ENCODE measurements around the gene PLLP. TPM values are rescaled to one million over a fixed set of nuclear protein-coding genes. Genes with fewer than 3 reads are reported as not detected.

PLLP gene
- total RNA-seq, 2 donors from 2014 or later: 0.67 TPM; not detected in 1

DNA sequence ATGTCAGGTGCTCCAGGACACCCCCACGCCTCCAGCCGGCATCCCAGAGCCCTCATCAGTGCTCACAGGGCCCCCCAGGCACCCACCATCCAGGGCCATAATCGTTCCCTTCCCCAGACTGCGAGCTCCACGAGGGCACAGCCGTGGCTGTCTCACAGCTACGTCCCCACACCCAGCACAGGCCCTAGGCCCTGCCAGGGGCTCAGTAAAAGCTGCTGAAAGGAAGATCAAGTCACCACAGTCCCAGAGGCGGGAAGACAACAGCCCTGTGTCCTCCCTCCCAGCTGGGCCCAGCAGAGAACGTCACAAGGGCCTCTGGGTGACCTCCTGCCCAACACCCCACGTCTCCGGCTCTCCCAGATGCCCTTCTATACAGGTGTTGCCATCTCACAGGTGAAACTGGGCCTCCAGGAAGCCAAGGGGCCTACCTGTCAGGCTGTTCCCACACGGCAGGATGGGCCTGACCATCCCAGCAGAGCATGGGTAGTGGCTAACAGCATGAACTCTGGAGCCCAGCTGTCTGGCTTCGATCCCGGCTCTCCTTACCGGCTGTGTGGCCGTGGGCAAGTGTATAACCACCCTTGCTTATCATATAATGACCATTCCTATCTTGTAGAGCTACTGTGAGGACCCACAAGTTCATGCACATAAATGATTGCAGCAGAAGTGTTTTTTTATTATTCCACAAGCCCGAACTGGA is 21.5 kb downstream of the PLLP start:
- ATAC-seq (no peak), DNase-seq (ENCODE audit: low spot score) (no peak)
- Mint-ChIP-seq H3K9me3 (no peaks in the 10 kb centered on the region), H3K27ac (peak overlapping the region in 1 of 2 donors; percentile 63), H3K4me1 (ENCODE audit: low read depth in 2 of 2) (peaks cover 0 to 6% of the 10 kb centered on the region in 2 donors), H3K27me3 (no peaks in the 10 kb centered on the region), H3K36me3 (no peaks in the 10 kb centered on the region), H3K4me3 (no peak overlapping the region)

DNA sequence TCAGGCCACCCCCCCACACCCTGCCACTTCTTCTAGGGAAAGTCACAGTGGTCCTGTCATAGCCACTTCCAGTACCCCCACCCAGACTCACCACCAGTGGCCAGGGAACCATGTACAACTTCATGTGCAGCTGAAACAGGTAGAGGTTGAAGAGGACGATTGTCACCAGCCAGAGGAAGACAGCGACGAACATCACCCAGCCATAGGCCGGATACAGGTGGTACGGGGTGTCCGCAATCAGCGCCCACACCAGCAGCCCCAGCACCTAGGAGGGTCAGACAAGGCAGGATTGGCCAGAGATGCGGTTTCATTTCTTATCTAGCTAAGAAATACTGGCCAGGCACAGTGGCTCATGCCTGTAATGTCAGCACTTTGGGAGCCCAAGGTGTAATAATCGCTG is 22.7 kb downstream of the PLLP start:
- Mint-ChIP-seq H3K27me3 (no peaks in the 10 kb centered on the region), H3K36me3 (no peaks in the 10 kb centered on the region), H3K9me3 (no peaks in the 10 kb centered on the region), H3K27ac (no peak overlapping the region), H3K4me3 (no peak overlapping the region), H3K4me1 (ENCODE audit: low read depth in 2 of 2) (peaks cover 0 to 6% of the 10 kb centered on the region in 2 donors)
- DNase-seq (ENCODE audit: low spot score): no peak
- no peak for ATAC-seq

- H3K9me3 Mint-ChIP-seq: no peaks in the 10 kb centered on the region
- peak overlapping the region; percentile 69 to 83 for H3K27ac Mint-ChIP-seq
- no peaks in the 10 kb centered on the region for H3K27me3 Mint-ChIP-seq
- peak; percentile 39 to 63 for ATAC-seq
- H3K36me3 Mint-ChIP-seq: no peaks in the 10 kb centered on the region
- H3K4me3 Mint-ChIP-seq: peak overlapping the region; percentile 47
- DNase-seq (ENCODE audit: low spot score): no peak
- peaks cover 0 to 8% of the 10 kb centered on the region in 2 donors for H3K4me1 Mint-ChIP-seq (ENCODE audit: low read depth in 2 of 2)
These were observed 24.1 kb downstream of the PLLP start for GRCh38 chr16:57260294-57260929.

GRCh38 chr16:57258910-57259475 is 25.5 kb downstream of the PLLP start:
- ATAC-seq (no peak), DNase-seq (ENCODE audit: low spot score) (no peak)
- no peaks in the 10 kb centered on the region for H3K27me3 Mint-ChIP-seq
- H3K36me3 Mint-ChIP-seq: no peaks in the 10 kb centered on the region
- peaks cover 0 to 8% of the 10 kb centered on the region in 2 donors for H3K4me1 Mint-ChIP-seq (ENCODE audit: low read depth in 2 of 2)
- H3K27ac Mint-ChIP-seq: no peak overlapping the region
- H3K4me3 Mint-ChIP-seq: no peak overlapping the region
- no peaks in the 10 kb centered on the region for H3K9me3 Mint-ChIP-seq

DNA sequence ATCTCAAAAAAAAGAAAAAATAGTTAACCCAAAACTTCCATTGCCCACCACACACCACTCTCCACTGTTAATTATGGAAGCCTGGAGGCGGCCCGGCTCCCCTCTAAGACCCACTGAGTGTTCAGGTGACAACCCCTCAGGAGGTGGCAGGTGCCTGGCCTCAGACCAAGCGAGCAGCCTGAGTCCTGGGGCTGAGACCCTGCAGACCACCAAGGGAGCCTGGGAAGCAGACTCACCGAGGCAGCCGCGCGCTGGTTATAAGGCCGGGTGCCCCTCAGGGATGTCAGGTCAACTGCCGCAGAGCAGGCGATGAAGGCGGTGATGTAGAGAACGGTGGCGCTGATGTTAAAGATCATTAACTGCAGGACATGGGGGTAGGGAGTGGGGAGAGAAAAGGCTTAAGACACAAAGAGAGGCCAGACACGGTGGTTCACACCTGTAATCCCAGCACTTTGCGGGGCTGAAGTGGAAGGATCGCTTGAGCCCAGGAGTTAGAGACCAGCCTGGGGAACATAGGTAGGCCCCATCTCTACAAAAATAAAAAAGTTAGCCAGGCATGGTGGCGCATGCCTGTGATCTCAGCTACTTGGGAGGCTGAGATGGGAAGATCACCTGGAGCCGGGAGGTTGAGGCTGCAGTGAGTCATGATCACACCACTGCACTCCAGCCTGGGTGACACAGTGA is 26.1 kb downstream of the PLLP start:
- Mint-ChIP-seq H3K4me3 (no peak overlapping the region), H3K9me3 (no peaks in the 10 kb centered on the region), H3K4me1 (ENCODE audit: low read depth in 2 of 2) (peaks cover 0 to 8% of the 10 kb centered on the region in 2 donors), H3K27ac (peak overlapping the region in 1 of 2 donors; percentile 67), H3K36me3 (no peaks in the 10 kb centered on the region), H3K27me3 (no peaks in the 10 kb centered on the region)
- DNase-seq (ENCODE audit: low spot score): no peak
- no peak for ATAC-seq

- Mint-ChIP-seq H3K4me1 (ENCODE audit: low read depth in 2 of 2) (peaks cover 0 to 6% of the 10 kb centered on the region in 2 donors), H3K27ac (no peak overlapping the region), H3K36me3 (peaks cover under 1% of the 10 kb centered on the region), H3K4me3 (no peak overlapping the region), H3K9me3 (no peaks in the 10 kb centered on the region), H3K27me3 (no peaks in the 10 kb centered on the region)
- DNase-seq (ENCODE audit: low spot score): no peak
- ATAC-seq: no peak
These were observed 26.9 kb downstream of the PLLP start for GRCh38 chr16:57257455-57258070.

DNA sequence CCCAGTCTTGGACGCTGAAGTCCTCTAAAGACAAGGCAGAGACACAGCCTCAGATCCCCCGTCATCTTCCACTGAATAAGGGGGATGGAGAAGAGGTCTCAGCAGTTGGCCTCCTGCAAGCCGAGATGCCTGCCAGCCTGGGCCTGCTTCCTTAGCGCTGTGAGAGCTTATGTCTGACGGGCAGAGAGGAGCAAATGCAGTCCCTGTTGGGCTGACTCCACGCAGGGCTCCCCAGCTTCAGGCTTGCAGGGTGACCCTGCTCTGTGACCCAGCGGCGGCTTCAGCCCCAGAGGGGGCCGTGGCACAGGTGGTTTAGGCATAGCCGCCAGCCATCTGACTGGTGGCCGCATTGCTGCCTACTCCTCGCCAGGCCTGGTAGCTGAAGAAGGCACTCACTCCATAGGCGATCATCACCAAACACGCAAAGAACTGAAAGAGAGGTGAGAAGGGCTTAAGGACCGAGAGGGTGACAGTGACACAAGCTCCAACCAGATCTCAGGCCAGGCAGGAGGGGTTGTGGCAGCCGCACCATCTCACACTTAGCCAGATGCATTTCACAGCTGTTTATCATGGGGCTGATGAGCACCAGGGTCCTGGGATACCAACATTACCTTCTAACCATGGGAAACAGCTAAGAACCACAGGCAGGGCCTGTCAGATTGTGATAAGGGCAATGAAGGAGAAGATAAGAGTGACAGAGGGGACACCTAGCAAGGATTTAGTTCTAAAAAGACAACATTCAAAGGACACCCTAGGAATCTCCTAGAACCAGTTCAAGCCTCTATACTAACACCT is 27.7 kb downstream of the PLLP start:
- no peak for ATAC-seq
- DNase-seq (ENCODE audit: low spot score): no peak
- Mint-ChIP-seq H3K27ac (no peak overlapping the region), H3K9me3 (no peaks in the 10 kb centered on the region), H3K4me1 (ENCODE audit: low read depth in 2 of 2) (peaks cover 0 to 6% of the 10 kb centered on the region in 2 donors), H3K27me3 (no peaks in the 10 kb centered on the region), H3K36me3 (peaks cover 7% of the 10 kb centered on the region), H3K4me3 (no peak overlapping the region)

DNA sequence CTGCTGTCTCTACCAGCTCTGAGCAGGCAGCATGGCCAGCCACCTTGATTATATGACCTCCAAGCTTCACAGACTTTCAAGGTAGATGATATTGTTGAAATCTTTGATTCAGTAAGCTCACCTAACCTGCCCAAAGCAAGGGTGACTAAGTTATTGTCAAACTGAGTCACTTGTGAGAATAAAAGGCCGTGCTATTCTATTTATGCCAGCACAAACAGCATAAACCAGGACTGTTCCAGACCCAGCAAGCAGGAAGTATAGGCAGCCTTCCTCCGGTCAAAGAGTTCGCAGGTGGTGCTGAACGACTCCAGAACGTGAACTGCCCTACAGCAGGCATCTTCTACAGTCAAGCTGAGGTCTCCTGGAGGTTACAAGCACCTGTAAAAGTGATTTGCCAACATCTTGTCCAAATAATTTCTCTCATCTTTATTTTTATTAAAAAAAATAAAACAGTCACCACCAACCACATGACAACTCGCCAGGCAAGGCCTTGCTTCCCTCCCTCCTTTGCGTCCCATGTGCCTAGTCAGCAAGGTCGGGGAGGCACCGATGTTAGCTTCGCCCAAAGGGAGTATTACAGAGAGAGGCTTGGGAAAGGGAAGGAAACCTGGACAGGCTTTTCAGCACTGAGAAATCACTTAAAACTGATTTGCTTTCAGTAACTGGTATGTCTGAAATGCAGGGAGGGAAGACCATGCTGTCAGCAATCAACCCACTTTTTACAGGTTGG is 28.6 kb downstream of the PLLP start:
- H3K27ac Mint-ChIP-seq: no peak overlapping the region
- H3K9me3 Mint-ChIP-seq: no peaks in the 10 kb centered on the region
- no peak for DNase-seq (ENCODE audit: low spot score)
- H3K36me3 Mint-ChIP-seq: peaks cover 7% of the 10 kb centered on the region
- no peak overlapping the region for H3K4me3 Mint-ChIP-seq
- peaks cover 0 to 6% of the 10 kb centered on the region in 2 donors for H3K4me1 Mint-ChIP-seq (ENCODE audit: low read depth in 2 of 2)
- no peak for ATAC-seq
- H3K27me3 Mint-ChIP-seq: no peaks in the 10 kb centered on the region

- ATAC-seq (no peak), DNase-seq (ENCODE audit: low spot score) (no peak)
- Mint-ChIP-seq H3K4me3 (no peak overlapping the region), H3K36me3 (peaks cover 14% of the 10 kb centered on the region), H3K4me1 (ENCODE audit: low read depth in 2 of 2) (peaks cover 0 to 2% of the 10 kb centered on the region in 2 donors), H3K27ac (no peak overlapping the region), H3K27me3 (no peaks in the 10 kb centered on the region), H3K9me3 (no peaks in the 10 kb centered on the region)
These were observed 31.0 kb downstream of the PLLP start for GRCh38 chr16:57253466-57253865.

- DNase-seq (ENCODE audit: low spot score) (no peak), ATAC-seq (no peak)
- H3K4me1 Mint-ChIP-seq (ENCODE audit: low read depth in 2 of 2): peaks cover 0 to 2% of the 10 kb centered on the region in 2 donors
- H3K9me3 Mint-ChIP-seq: no peaks in the 10 kb centered on the region
- peaks cover 14% of the 10 kb centered on the region for H3K36me3 Mint-ChIP-seq
- no peak overlapping the region for H3K27ac Mint-ChIP-seq
- H3K4me3 Mint-ChIP-seq: no peak overlapping the region
- H3K27me3 Mint-ChIP-seq: no peaks in the 10 kb centered on the region
These were observed 32.2 kb downstream of the PLLP start for GRCh38 chr16:57252148-57252721.

DNA sequence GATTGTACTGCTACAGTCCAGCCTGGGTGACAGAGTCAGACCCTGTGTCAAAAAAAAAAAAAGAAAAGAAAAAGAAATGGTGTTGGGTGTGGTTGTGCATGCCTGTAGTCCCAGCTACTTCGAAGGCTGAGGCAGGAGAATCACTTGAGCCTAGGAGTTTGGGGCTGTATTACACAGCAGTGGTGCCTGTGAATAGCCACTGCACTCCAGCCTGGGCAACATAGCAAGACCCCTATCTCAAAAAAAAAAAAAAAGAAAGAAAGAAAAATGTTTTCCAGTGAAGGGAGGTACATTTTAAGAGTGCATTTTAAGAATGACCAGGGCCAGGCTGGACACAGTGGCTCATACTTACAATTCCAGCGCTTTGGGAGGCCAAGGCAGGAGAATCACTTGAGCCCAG is 33.1 kb downstream of the PLLP start:
- Mint-ChIP-seq H3K9me3 (no peaks in the 10 kb centered on the region), H3K27ac (no peak overlapping the region), H3K4me3 (no peak overlapping the region), H3K27me3 (no peaks in the 10 kb centered on the region), H3K4me1 (ENCODE audit: low read depth in 2 of 2) (peaks cover 0 to 2% of the 10 kb centered on the region in 2 donors), H3K36me3 (peaks cover 14% of the 10 kb centered on the region)
- ATAC-seq (no peak), DNase-seq (ENCODE audit: low spot score) (no peak)

DNA sequence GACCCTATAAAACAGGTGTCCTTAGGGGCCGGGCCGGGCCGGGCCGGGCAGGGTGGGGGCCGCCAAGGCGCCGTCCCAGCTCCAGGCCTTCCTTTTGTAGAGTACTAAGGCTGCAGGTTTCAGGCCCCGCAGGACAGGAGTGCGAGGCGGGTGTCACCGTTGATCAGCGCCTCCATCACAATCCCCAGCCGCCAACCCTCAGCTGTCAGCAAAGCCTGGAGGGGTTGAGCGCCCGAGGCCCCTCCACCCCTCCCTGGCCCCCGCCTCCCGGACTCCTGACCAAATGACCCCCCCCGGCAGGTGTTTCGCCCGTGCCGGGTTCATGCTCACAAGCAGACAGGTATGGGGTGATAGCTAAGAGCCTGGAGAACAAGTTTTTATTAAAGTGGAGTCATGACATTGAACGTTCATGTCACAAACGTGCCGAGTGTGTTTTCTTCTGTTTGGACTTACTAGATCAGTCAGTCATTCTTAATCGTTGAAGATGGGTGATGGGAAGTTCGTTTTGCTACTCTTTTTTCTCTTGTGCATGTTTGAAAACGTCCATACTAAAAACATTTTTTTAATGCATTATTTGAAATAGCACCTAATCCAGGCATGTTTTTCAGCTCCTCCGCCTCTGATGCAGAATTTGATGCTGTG is 38.9 kb downstream of the PLLP start:
- peak overlapping the region; percentile 94 for H3K4me3 Mint-ChIP-seq
- H3K4me1 Mint-ChIP-seq (ENCODE audit: low read depth in 2 of 2): peaks cover 29 to 30% of the 10 kb centered on the region in 2 donors
- H3K9me3 Mint-ChIP-seq: no peaks in the 10 kb centered on the region
- peaks cover 11% of the 10 kb centered on the region for H3K36me3 Mint-ChIP-seq
- H3K27ac Mint-ChIP-seq: peak overlapping the region; percentile 82 to 90
- peak; percentile 43 to 47 for ATAC-seq
- no peak for DNase-seq (ENCODE audit: low spot score)
- no peaks in the 10 kb centered on the region for H3K27me3 Mint-ChIP-seq

Measured in natural killer cell treated with Interleukin-12 subunit alpha and Interleukin-12 subunit beta and Interleukin-15 and Interleukin-18, amount 100 ng/mL, for 72 hours (primary cell).